Upper lobe of right lung (tissue), 1 donor: Measurements from ENCODE around the gene STX7. TPM values are rescaled to one million over a fixed set of nuclear protein-coding genes. Genes with fewer than 3 reads are reported as not detected.

Source experiments
- ATAC-seq: fragments of 200-7000 bp; cut with Tn5 transposase; one replicate; pipeline ENCODE4 v1.9.1; 2020; ENCODE audit warnings: mild to moderate bottlenecking, moderate library complexity
- DNase-seq: peaks from one replicate; pipeline ENCODE4 v3.0.0-alpha.2; 2020
- H3K27ac ChIP-seq: fragments of 200-600 bp; one replicate; pipeline ENCODE4 v1.8.0; 2022
- H3K27me3 ChIP-seq: fragments of 200-600 bp; one replicate; pipeline ENCODE4 v1.8.0; 2022; ENCODE audit warnings: mild to moderate bottlenecking
- H3K36me3 ChIP-seq: fragments of 200-600 bp; one replicate; pipeline ENCODE4 v1.8.0; 2022
- H3K4me1 ChIP-seq: fragments of 200-600 bp; one replicate; pipeline ENCODE4 v1.8.0; 2022
- H3K4me3 ChIP-seq: fragments of 200-600 bp; one replicate; pipeline ENCODE4 v1.8.0; 2022; ENCODE audit warnings: mild to moderate bottlenecking
- H3K9me3 ChIP-seq: fragments of 200-600 bp; one replicate; pipeline ENCODE4 v1.8.0; 2022
- CTCF ChIP-seq: fragments of 200-600 bp; IDR thresholded peaks from one replicate; pipeline ENCODE4 v1.8.0; 2022; ENCODE audit warnings: antibody characterized with exemption
- intact Hi-C: fragments of 100-400 bp; cut with DNase I; formaldehyde crosslinking; loops from one replicate; pipeline ENCODE4 v1.11.0; 2022
- total RNA-seq: library from RNA; stranded (reverse); fragmentation: NEBNext Ultra II Directional; extraction: Animal tissue kit (Norgen Biotek cat#: 25700); gene quantifications from one replicate; pipeline ENCODE4 v1.2.1, GENCODE V29; 2021
- donor health status: DM: no; HTN: yes; CAD: no; lungs with severe emphysema.

STX7 gene
- total RNA-seq, 1 donor from 2014 or later = 89.1 TPM

- DNase-seq = no peak
- Histone ChIP-seq H3K4me3 (no peak overlapping the region), H3K4me1 (peaks cover 36% of the 10 kb centered on the region), H3K27me3 (no peaks in the 10 kb centered on the region), H3K27ac (no peak overlapping the region), H3K9me3 (no peaks in the 10 kb centered on the region), H3K36me3 (no peaks in the 10 kb centered on the region)
- TF ChIP-seq CTCF = no peak
- peak; percentile 51 for ATAC-seq
- intact Hi-C loops = no loop called here
These were observed 21.0 kb downstream of the STX7 start for GRCh38 chr6:132491881-132492280.

GRCh38 chr6:132491303-132491702 is 21.6 kb downstream of the STX7 start:
- no peak overlapping the region for H3K4me3 ChIP-seq
- no peaks in the 10 kb centered on the region for H3K9me3 ChIP-seq
- no peaks in the 10 kb centered on the region for H3K36me3 ChIP-seq
- peak; percentile 44 for ATAC-seq
- no peak for DNase-seq
- intact Hi-C loops = no loop called here
- TF ChIP-seq CTCF = no peak
- no peak overlapping the region for H3K27ac ChIP-seq
- H3K27me3 ChIP-seq = no peaks in the 10 kb centered on the region
- peaks cover 35% of the 10 kb centered on the region for H3K4me1 ChIP-seq

- Histone ChIP-seq H3K36me3 (no peaks in the 10 kb centered on the region), H3K4me1 (peaks cover 29% of the 10 kb centered on the region), H3K27me3 (no peaks in the 10 kb centered on the region), H3K9me3 (no peaks in the 10 kb centered on the region), H3K4me3 (no peak overlapping the region), H3K27ac (no peak overlapping the region)
- intact Hi-C loops = no loop called here
- ATAC-seq = peak; percentile 52
- no peak for DNase-seq
- TF ChIP-seq CTCF = no peak
These were observed 22.3 kb downstream of the STX7 start for GRCh38 chr6:132490478-132491204.

GRCh38 chr6:132490024-132490423 is 22.9 kb downstream of the STX7 start:
- ATAC-seq = peak; percentile 74
- H3K4me3 ChIP-seq = no peak overlapping the region
- DNase-seq = no peak
- H3K36me3 ChIP-seq = no peaks in the 10 kb centered on the region
- no peaks in the 10 kb centered on the region for H3K27me3 ChIP-seq
- H3K9me3 ChIP-seq = no peaks in the 10 kb centered on the region
- intact Hi-C loops = no loop called here
- peaks cover 27% of the 10 kb centered on the region for H3K4me1 ChIP-seq
- TF ChIP-seq CTCF = no peak
- no peak overlapping the region for H3K27ac ChIP-seq

GRCh38 chr6:132489376-132489775 is 23.5 kb downstream of the STX7 start:
- no peak for DNase-seq
- intact Hi-C loops = no loop called here
- no peak overlapping the region for H3K4me3 ChIP-seq
- no peaks in the 10 kb centered on the region for H3K27me3 ChIP-seq
- peaks cover 27% of the 10 kb centered on the region for H3K4me1 ChIP-seq
- no peaks in the 10 kb centered on the region for H3K36me3 ChIP-seq
- TF ChIP-seq CTCF = no peak
- H3K27ac ChIP-seq = no peak overlapping the region
- H3K9me3 ChIP-seq = no peaks in the 10 kb centered on the region
- ATAC-seq = no peak

GRCh38 chr6:132487762-132488161 is 25.2 kb downstream of the STX7 start:
- Histone ChIP-seq H3K27ac (no peak overlapping the region), H3K36me3 (no peaks in the 10 kb centered on the region), H3K27me3 (no peaks in the 10 kb centered on the region), H3K4me1 (peaks cover 27% of the 10 kb centered on the region), H3K4me3 (no peak overlapping the region), H3K9me3 (no peaks in the 10 kb centered on the region)
- ATAC-seq (no peak), DNase-seq (no peak)
- intact Hi-C loops = no loop called here
- no peak for TF ChIP-seq CTCF
